NB4 (cell line): ENCODE data around the gene MORN1.

ENCODE experiments used
- DNase-seq: peaks from one replicate; pipeline ENCODE4 v3.0.0; 2010; ENCODE audit warnings: low read depth
- H3K4me3 ChIP-seq: one replicate; pipeline ENCODE4 v1.5.1; 2011; ENCODE audit warnings: mild to moderate bottlenecking, low read depth, low read length, moderate library complexity
- CTCF ChIP-seq: IDR thresholded peaks from one replicate; pipeline ENCODE4 v1.5.1; 2012; ENCODE audit warnings: low read depth, low read length
- MAX ChIP-seq: IDR thresholded peaks from 2 replicates; pipeline ENCODE4 v1.6.1; 2011; ENCODE audit warnings: low read depth, low read length
- MYC ChIP-seq: IDR thresholded peaks from 2 replicates; pipeline ENCODE4 v1.6.1; 2011; ENCODE audit warnings: low read depth, low read length
- POLR2A ChIP-seq: IDR thresholded peaks from 2 replicates; pipeline ENCODE4 v1.6.1; 2011; ENCODE audit warnings: mild to moderate bottlenecking; ENCODE audit not compliant: insufficient read length; ENCODE audit errors: extremely low read depth

The MORN1 gene

GRCh38 chr1:2352897-2353550 is 38.3 kb downstream of the MORN1 start:
- no peak overlapping the region for H3K4me3 ChIP-seq
- no peak for DNase-seq
- TF ChIP-seq MYC, result no peak

GRCh38 chr1:2352341-2352896 is 38.9 kb downstream of the MORN1 start:
- H3K4me3 ChIP-seq, result no peak overlapping the region
- DNase-seq, result no peak
- TF ChIP-seq MAX (no peak), CTCF (no peak), POLR2A (no peak), MYC (no peak)

- TF ChIP-seq CTCF (no peak), MYC (no peak)
- no peak for DNase-seq
- H3K4me3 ChIP-seq, result no peak overlapping the region
These were observed 39.6 kb downstream of the MORN1 start for GRCh38 chr1:2351723-2352122.

- DNase-seq, result no peak
- H3K4me3 ChIP-seq, result no peak overlapping the region
- TF ChIP-seq POLR2A, result no peak
- no peak for TF ChIP-seq CTCF
- no peak for TF ChIP-seq MAX
- TF ChIP-seq MYC, result no peak
These were observed 40.3 kb downstream of the MORN1 start for GRCh38 chr1:2350911-2351655.

GRCh38 chr1:2350501-2350900 is 40.9 kb downstream of the MORN1 start:
- no peak for TF ChIP-seq POLR2A
- no peak for TF ChIP-seq MYC
- no peak for TF ChIP-seq CTCF
- no peak for TF ChIP-seq MAX
- DNase-seq, result no peak
- H3K4me3 ChIP-seq, result no peak overlapping the region

- no peak for DNase-seq
- no peak overlapping the region for H3K4me3 ChIP-seq
- TF ChIP-seq MYC (no peak), CTCF (no peak), POLR2A (no peak), MAX (no peak)
These were observed 41.5 kb downstream of the MORN1 start for GRCh38 chr1:2349806-2350205.
